ENCODE data around the gene RFXAP. TPM values are rescaled to one million over a fixed set of nuclear protein-coding genes. Genes with fewer than 3 reads are reported as not detected.

The RFXAP gene
- total RNA-seq, 2 donors from 2014 or later, result 13.9 to 15.3 TPM

DNA sequence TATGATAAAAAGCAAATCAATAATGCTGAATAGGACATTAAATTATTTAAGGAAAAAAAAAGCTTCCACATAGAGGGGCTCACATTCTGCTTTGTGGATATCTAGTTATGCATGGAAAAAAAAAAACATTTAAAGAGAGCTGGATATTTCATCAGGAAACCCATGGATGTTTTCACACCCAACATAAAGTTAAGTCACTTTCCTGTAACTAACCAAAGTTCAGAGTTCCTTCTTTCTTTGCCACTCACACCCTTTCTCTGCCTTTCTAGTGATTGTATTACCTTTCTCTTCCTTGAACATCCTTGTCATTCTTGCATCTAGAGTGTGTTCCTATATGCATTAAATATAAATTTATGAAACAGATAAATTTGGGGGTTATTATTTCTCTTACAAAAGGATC lies 47.2 kb downstream of the RFXAP start:
- Mint-ChIP-seq H3K4me3 (no peak overlapping the region), H3K9me3 (no peaks in the 10 kb centered on the region), H3K36me3 (ENCODE audit: low read depth) (no peaks in the 10 kb centered on the region), H3K27ac (no peak overlapping the region), H3K4me1 (no peaks in the 10 kb centered on the region), H3K27me3 (peaks cover 41% of the 10 kb centered on the region)
- ATAC-seq (replicated peaks), result no peak

DNA sequence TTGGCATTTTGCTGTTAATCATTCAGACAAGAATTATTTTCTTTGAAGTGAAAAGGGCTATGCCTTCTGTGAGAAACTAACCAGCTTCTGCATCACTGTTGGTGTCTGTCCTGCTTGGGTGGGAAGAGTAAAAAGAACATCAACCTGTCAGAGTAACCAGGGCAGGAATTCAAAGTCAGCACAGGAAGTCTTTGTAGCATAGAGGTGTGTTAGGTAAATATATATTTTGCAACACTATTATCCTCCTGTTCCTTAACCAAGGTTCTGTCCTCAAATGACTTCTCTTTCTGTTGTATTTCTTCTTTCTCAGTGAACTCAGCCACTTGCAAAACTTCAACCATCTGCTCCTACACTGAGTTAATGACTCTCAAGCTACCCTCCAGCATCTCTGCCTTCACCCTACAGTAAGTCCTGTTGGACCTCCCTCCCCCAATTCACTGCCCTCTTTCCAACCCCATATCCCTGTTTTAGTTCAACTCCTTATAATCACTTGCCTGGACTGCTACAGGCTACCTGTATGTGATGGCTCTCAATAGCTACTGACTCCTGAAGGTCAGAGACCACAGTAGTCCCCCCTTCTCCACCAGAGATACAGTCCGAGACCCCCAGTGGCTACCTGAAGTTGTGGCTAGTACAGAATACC lies 51.1 kb downstream of the RFXAP start:
- H3K4me1 Mint-ChIP-seq, result no peaks in the 10 kb centered on the region
- peaks cover 31% of the 10 kb centered on the region for H3K27me3 Mint-ChIP-seq
- H3K27ac Mint-ChIP-seq, result no peak overlapping the region
- H3K36me3 Mint-ChIP-seq (ENCODE audit: low read depth), result no peaks in the 10 kb centered on the region
- no peak for ATAC-seq (replicated peaks)
- H3K9me3 Mint-ChIP-seq, result no peaks in the 10 kb centered on the region
- no peak overlapping the region for H3K4me3 Mint-ChIP-seq

DNA sequence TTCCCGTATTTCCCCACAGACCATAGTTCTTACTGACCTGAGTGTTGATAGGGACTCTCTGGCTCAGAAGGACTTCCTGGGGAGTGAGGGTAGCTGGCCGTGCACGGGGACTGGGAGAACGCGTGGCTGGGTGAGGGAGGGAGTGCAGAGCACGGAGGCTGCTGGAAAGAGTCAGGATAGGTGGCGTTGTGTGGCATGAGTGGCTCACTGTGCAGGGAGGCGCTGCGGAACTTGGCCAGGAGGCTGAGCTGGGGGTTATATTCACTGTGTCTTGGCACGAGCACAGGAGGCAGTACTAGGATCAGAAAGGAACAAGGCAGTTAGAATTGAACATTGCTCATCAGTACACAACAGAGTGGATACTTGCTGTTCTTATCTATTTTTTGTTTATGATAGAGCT lies 53.6 kb downstream of the RFXAP start:
- Mint-ChIP-seq H3K27ac (no peak overlapping the region), H3K9me3 (no peaks in the 10 kb centered on the region), H3K36me3 (ENCODE audit: low read depth) (no peaks in the 10 kb centered on the region), H3K27me3 (peaks cover 23% of the 10 kb centered on the region), H3K4me3 (no peak overlapping the region), H3K4me1 (no peaks in the 10 kb centered on the region)
- no peak for ATAC-seq (replicated peaks)

DNA sequence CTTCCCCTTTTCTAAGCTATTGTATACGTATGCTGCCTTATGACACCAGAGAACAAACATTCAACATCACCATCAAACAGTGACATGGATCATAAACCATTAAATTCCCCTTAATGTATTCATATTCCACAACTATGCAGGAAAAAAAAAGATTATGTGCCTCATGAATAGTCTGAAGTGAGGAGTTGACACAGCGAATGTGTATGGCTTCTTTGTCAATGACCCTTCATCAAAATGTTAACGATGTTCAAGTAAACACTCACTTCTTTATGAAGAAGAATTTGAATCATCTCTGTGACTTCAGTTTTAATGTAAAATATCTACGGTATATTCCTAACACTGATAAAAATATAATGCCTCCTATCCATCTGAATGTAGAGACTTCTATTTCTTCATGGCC lies 56.4 kb downstream of the RFXAP start:
- no peak for ATAC-seq (replicated peaks)
- peaks cover 18% of the 10 kb centered on the region for H3K27me3 Mint-ChIP-seq
- H3K27ac Mint-ChIP-seq, result no peak overlapping the region
- H3K36me3 Mint-ChIP-seq (ENCODE audit: low read depth), result no peaks in the 10 kb centered on the region
- H3K9me3 Mint-ChIP-seq, result no peaks in the 10 kb centered on the region
- H3K4me3 Mint-ChIP-seq, result no peak overlapping the region
- H3K4me1 Mint-ChIP-seq, result no peaks in the 10 kb centered on the region

DNA sequence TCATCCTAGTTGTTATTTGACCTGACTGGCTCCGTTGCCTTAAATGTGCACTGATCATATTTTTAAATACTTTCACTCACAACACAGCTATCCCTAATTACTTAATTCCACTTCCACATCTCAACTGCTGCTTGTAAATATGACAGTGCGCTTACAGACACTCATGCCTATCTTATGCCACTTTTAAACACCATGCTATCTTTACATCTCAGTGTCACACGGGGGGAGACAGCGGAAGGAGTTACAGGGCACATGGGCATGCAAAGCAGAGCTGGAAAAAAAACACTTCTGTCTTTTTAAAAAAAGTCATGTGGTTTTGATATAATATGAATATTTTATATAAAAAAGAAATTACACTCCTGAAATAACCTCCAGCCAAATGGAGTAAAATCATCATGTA lies 56.9 kb downstream of the RFXAP start:
- no peaks in the 10 kb centered on the region for H3K9me3 Mint-ChIP-seq
- no peak overlapping the region for H3K27ac Mint-ChIP-seq
- ATAC-seq (replicated peaks), result no peak
- no peaks in the 10 kb centered on the region for H3K36me3 Mint-ChIP-seq (ENCODE audit: low read depth)
- H3K4me1 Mint-ChIP-seq, result no peaks in the 10 kb centered on the region
- no peak overlapping the region for H3K4me3 Mint-ChIP-seq
- H3K27me3 Mint-ChIP-seq, result peaks cover 17% of the 10 kb centered on the region

Other genes with a start within 250 kb of the RFXAP start
- gene SERTM1, start 145.2 kb upstream of the RFXAP start, total RNA-seq, result not detected
- gene SMAD9, start 101.0 kb downstream of the RFXAP start, total RNA-seq, result under 1 TPM in 1 of 2 donors, not detected in 1; 0.42 TPM
- 10 to 100 TPM; 19.5 to 30.1 TPM for gene ALG5, start 180.1 kb downstream of the RFXAP start, total RNA-seq
- gene EXOSC8, start 181.6 kb downstream of the RFXAP start, total RNA-seq, result 100 to 1,000 TPM in 1 of 2 donors, 10 to 100 TPM in 1; 77.3 to 118 TPM
- 10 to 100 TPM; 56.7 to 72.8 TPM for gene SUPT20H, start 240.5 kb downstream of the RFXAP start, total RNA-seq